ENCODE results near the gene ADGRG3.

The ADGRG3 gene

GRCh38 chr16:57735755-57736418, 67.8 kb downstream of the ADGRG3 start, which contains the start of gene KATNB1 (continued):
- TF ChIP-seq ZNF473 (tag by site-specific recombination; IDR thresholded peaks at IDR 0.05) (no peak), ZNF692 (tag by site-specific recombination; IDR thresholded peaks at IDR 0.05) (peak; percentile 77), ZNF76 (tag by site-specific recombination; IDR thresholded peaks at IDR 0.05; ENCODE audit: borderline replicate concordance, low read depth) (peak; percentile 82), ZNF391 (tag by site-specific recombination; IDR thresholded peaks at IDR 0.05; ENCODE audit: borderline replicate concordance, low read depth) (no peak), ZNF654 (tag by site-specific recombination; IDR thresholded peaks at IDR 0.05; ENCODE audit: low read depth) (no peak), KLF10 (tag by site-specific recombination; IDR thresholded peaks at IDR 0.05) (no peak), IKZF3 (tag by site-specific recombination; IDR thresholded peaks at IDR 0.05) (no peak), ZNF544 (tag by site-specific recombination; IDR thresholded peaks at IDR 0.05) (no peak), HOXD13 (CRISPR knock-in tag; IDR thresholded peaks at IDR 0.05; ENCODE audit: borderline replicate concordance) (no peak), FEZF1 (tag by site-specific recombination; IDR thresholded peaks at IDR 0.05) (no peak), ZNF394 (tag by site-specific recombination; IDR thresholded peaks at IDR 0.05; ENCODE audit: borderline replicate concordance) (no peak), ZNF600 (tag by site-specific recombination; IDR thresholded peaks at IDR 0.05) (0 out of 2 replicates have a peak, but pooled peaks have one; percentile 31), GLI4 (tag by site-specific recombination; IDR thresholded peaks at IDR 0.05) (no peak), ZNF16 (tag by site-specific recombination; IDR thresholded peaks at IDR 0.05; ENCODE audit: low read depth) (no peak), ZNF24 (tag by site-specific recombination; IDR thresholded peaks at IDR 0.05) (no peak), ZNF677 (tag by site-specific recombination; IDR thresholded peaks at IDR 0.05) (no peak), SCRT2 (tag by site-specific recombination; IDR thresholded peaks at IDR 0.05) (no peak), ZNF239 (tag by site-specific recombination; IDR thresholded peaks at IDR 0.05) (no peak), ZNF138 (tag by site-specific recombination; IDR thresholded peaks at IDR 0.05; ENCODE audit: borderline replicate concordance) (no peak), ZNF596 (tag by site-specific recombination; IDR thresholded peaks at IDR 0.05) (no peak), ZNF658 (tag by site-specific recombination; IDR thresholded peaks at IDR 0.05) (no peak), ZNF266 (tag by site-specific recombination; IDR thresholded peaks at IDR 0.05; ENCODE audit: low read depth) (no peak), ZNF223 (tag by site-specific recombination; IDR thresholded peaks at IDR 0.05) (no peak), ZNF585B (tag by site-specific recombination; IDR thresholded peaks at IDR 0.05) (no peak), PRDM6 (tag by site-specific recombination; IDR thresholded peaks at IDR 0.05) (no peak), ZNF248 (tag by site-specific recombination; IDR thresholded peaks at IDR 0.05) (no peak), ZSCAN23 (tag by site-specific recombination; IDR thresholded peaks at IDR 0.05) (no peak), HOXC10 (CRISPR knock-in tag; IDR thresholded peaks at IDR 0.05) (no peak), GFI1B (tag by site-specific recombination; IDR thresholded peaks at IDR 0.05) (no peak), PRDM10 (tag by site-specific recombination; IDR thresholded peaks at IDR 0.05) (no peak; the same call in 1 of the 2 replicates), MEIS1 (CRISPR knock-in tag; IDR thresholded peaks at IDR 0.05; ENCODE audit: borderline replicate concordance) (no peak)
- TF ChIP-seq, protein P1, sequence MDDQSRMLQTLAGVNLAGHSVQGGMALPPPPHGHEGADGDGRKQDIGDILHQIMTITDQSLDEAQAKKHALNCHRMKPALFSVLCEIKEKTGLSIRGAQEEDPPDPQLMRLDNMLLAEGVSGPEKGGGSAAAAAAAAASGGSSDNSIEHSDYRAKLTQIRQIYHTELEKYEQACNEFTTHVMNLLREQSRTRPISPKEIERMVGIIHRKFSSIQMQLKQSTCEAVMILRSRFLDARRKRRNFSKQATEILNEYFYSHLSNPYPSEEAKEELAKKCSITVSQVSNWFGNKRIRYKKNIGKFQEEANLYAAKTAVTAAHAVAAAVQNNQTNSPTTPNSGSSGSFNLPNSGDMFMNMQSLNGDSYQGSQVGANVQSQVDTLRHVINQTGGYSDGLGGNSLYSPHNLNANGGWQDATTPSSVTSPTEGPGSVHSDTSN (CRISPR knock-in tag; IDR thresholded peaks at IDR 0.05) = no peak
- TF ChIP-seq, protein P2, sequence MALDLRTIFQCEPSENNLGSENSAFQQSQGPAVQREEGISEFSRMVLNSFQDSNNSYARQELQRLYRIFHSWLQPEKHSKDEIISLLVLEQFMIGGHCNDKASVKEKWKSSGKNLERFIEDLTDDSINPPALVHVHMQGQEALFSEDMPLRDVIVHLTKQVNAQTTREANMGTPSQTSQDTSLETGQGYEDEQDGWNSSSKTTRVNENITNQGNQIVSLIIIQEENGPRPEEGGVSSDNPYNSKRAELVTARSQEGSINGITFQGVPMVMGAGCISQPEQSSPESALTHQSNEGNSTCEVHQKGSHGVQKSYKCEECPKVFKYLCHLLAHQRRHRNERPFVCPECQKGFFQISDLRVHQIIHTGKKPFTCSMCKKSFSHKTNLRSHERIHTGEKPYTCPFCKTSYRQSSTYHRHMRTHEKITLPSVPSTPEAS (tag by site-specific recombination; IDR thresholded peaks at IDR 0.05) = 0 out of 2 replicates have a peak, but pooled peaks have one; percentile 30
